SK-N-SH treated with all-trans-retinoic acid at 6 μM for 48 hours (cell line): ENCODE results near the gene CD2.

Source experiments
- BACH2 ChIP-seq: fragments of 250-450 bp; sonication (Bioruptor Pico); IDR thresholded peaks from 2 replicates; pipeline ENCODE4 v1.9.0; 2021; ENCODE audit warnings: mild to moderate bottlenecking, borderline replicate concordance
- GLIS3 ChIP-seq: fragments of 250-450 bp; sonication (Bioruptor Pico); IDR thresholded peaks from 2 replicates; pipeline ENCODE4 v1.5.0; 2020; ENCODE audit warnings: mild to moderate bottlenecking, moderate library complexity
- OSR1 ChIP-seq: fragments of 250-450 bp; sonication (Bioruptor Pico); IDR thresholded peaks from 2 replicates; pipeline ENCODE4 v1.8.0; 2022; ENCODE audit warnings: moderate library complexity, mild to moderate bottlenecking, inconsistent platforms
- PPARA ChIP-seq: fragments of 250-450 bp; sonication (Bioruptor Pico); IDR thresholded peaks from 2 replicates; pipeline ENCODE4 v1.5.0; 2020; ENCODE audit warnings: mild to moderate bottlenecking, borderline replicate concordance
- RARB ChIP-seq: fragments of 250-450 bp; sonication (Bioruptor Pico); IDR thresholded peaks from 2 replicates; pipeline ENCODE4 v1.8.0; 2021; ENCODE audit warnings: mild to moderate bottlenecking, moderate library complexity
- ZFP3 ChIP-seq: fragments of 250-450 bp; sonication (Bioruptor Pico); IDR thresholded peaks from 2 replicates; pipeline ENCODE4 v1.5.0; 2020; ENCODE audit warnings: mild to moderate bottlenecking, moderate library complexity
- ZNF8 ChIP-seq: fragments of 450-650 bp; formaldehyde crosslinking; IDR thresholded peaks from 2 replicates; pipeline ENCODE4 v1.5.0; 2020; ENCODE audit warnings: mild to moderate bottlenecking, moderate library complexity
- TF ChIP-seq, protein P1 (sequence below): fragments of 250-450 bp; sonication (Bioruptor Pico); IDR thresholded peaks from 2 replicates; pipeline ENCODE4 v1.5.1; 2021; ENCODE audit warnings: mild to moderate bottlenecking, moderate library complexity

GRCh38 chr1:116794804-116795481 is 40.7 kb downstream of the CD2 start:
- TF ChIP-seq PPARA (CRISPR knock-in tag) (no peak), BACH2 (CRISPR knock-in tag) (no peak), RARB (CRISPR knock-in tag) (no peak), OSR1 (CRISPR knock-in tag) (no peak), GLIS3 (CRISPR knock-in tag) (no peak), ZFP3 (CRISPR knock-in tag) (no peak), ZNF8 (CRISPR knock-in tag) (no peak)
- TF ChIP-seq, protein P1, sequence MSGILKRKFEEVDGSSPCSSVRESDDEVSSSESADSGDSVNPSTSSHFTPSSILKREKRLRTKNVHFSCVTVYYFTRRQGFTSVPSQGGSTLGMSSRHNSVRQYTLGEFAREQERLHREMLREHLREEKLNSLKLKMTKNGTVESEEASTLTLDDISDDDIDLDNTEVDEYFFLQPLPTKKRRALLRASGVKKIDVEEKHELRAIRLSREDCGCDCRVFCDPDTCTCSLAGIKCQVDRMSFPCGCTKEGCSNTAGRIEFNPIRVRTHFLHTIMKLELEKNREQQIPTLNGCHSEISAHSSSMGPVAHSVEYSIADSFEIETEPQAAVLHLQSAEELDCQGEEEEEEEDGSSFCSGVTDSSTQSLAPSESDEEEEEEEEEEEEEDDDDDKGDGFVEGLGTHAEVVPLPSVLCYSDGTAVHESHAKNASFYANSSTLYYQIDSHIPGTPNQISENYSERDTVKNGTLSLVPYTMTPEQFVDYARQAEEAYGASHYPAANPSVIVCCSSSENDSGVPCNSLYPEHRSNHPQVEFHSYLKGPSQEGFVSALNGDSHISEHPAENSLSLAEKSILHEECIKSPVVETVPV (CRISPR knock-in tag), result no peak
